Thoracic aorta (tissue), 2 donors: ENCODE results near the gene ZNF462. TPM values are rescaled to one million over a fixed set of nuclear protein-coding genes. Genes with fewer than 3 reads are reported as not detected.

ENCODE experiments used
- ATAC-seq: fragments of 150-250 bp; one replicate; pipeline ENCODE4 v1.8.0; 2017; ENCODE audit warnings: low read depth; ENCODE audit not compliant: insufficient number of reproducible peaks, low FRiP score
- DNase-seq: peaks from one replicate; pipeline ENCODE4 v3.0.0-alpha.2; 2020; ENCODE audit warnings: low spot score
- H3K27ac ChIP-seq, 2 donors: fragments of 200-600 bp; sonication (generic); 1 replicate in 1 of 2; 2 replicates in 1 of 2; pipeline ENCODE4 v1.5.1; 2016; ENCODE audit warnings: mild to moderate bottlenecking in 2 of 2, moderate library complexity in 2 of 2
- H3K27me3 ChIP-seq: fragments of 200-600 bp; sonication (generic); replicated peaks from 2 replicates; pipeline ENCODE4 v1.6.0; 2016; ENCODE audit warnings: mild to moderate bottlenecking; ENCODE audit not compliant: insufficient read depth
- H3K36me3 ChIP-seq: fragments of 200-600 bp; sonication (generic); one replicate; pipeline ENCODE4 v1.5.1; 2016
- H3K4me1 ChIP-seq, 2 donors: fragments of 200-600 bp; sonication (generic); 1 replicate in 1 of 2; 2 replicates in 1 of 2; pipeline versions ENCODE4 v1.5.1 to v1.6.0; 2016; ENCODE audit warnings: low read depth in 2 of 2, mild to moderate bottlenecking in 1 of 2; ENCODE audit not compliant: control insufficient read depth in 1 of 2
- H3K4me3 ChIP-seq: fragments of 200-600 bp; sonication (generic); 2 replicates; pipeline ENCODE4 v1.5.1; 2016; ENCODE audit warnings: mild to moderate bottlenecking
- H3K9me3 ChIP-seq: fragments of 200-600 bp; sonication (generic); 2 replicates; pipeline ENCODE4 v1.5.1; 2016
- total RNA-seq, 2 donors: library from RNA; depleted of rRNA; stranded (reverse); fragments of >200 nt; gene quantifications; one replicate each; pipeline versions ENCODE4 v1.1.0 to v1.2.3, GENCODE V29; 2016
- TF ChIP-seq, protein P1 (sequence below): fragments of 200-600 bp; sonication (generic); IDR thresholded peaks from one replicate; pipeline ENCODE4 v1.5.1; 2019; ENCODE audit warnings: antibody characterized with exemption

The ZNF462 gene
- total RNA-seq, 2 donors from 2014 or later = 9.6 to 12.3 TPM

DNA sequence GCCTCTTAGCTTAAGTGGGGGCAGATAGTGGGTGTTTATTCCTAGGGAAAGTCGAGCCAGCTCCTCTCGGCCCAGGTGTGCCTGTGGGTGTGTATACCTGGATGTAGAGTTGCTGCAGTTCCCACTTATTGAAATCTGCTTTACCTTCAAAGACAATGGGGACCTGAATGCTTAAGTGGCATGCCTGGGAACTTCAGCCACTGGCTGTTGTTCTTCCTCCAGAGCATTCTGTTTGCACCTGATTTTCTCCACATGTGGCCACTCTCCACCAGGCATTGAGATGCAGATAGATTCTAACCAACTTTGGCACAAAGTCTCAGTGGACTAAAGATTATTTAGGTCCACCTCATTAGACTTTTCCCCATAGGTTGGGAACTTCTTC lies 186.8 kb downstream of the ZNF462 start:
- Histone ChIP-seq H3K4me3 (no peak overlapping the region), H3K36me3 (no peaks in the 10 kb centered on the region), H3K27me3 (no peaks in the 10 kb centered on the region), H3K4me1 (no peaks in the 10 kb centered on the region), H3K9me3 (no peaks in the 10 kb centered on the region), H3K27ac (no peak overlapping the region)
- DNase-seq (no peak), ATAC-seq (no peak)
- TF ChIP-seq, protein P1, sequence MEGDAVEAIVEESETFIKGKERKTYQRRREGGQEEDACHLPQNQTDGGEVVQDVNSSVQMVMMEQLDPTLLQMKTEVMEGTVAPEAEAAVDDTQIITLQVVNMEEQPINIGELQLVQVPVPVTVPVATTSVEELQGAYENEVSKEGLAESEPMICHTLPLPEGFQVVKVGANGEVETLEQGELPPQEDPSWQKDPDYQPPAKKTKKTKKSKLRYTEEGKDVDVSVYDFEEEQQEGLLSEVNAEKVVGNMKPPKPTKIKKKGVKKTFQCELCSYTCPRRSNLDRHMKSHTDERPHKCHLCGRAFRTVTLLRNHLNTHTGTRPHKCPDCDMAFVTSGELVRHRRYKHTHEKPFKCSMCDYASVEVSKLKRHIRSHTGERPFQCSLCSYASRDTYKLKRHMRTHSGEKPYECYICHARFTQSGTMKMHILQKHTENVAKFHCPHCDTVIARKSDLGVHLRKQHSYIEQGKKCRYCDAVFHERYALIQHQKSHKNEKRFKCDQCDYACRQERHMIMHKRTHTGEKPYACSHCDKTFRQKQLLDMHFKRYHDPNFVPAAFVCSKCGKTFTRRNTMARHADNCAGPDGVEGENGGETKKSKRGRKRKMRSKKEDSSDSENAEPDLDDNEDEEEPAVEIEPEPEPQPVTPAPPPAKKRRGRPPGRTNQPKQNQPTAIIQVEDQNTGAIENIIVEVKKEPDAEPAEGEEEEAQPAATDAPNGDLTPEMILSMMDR = no peak

DNA sequence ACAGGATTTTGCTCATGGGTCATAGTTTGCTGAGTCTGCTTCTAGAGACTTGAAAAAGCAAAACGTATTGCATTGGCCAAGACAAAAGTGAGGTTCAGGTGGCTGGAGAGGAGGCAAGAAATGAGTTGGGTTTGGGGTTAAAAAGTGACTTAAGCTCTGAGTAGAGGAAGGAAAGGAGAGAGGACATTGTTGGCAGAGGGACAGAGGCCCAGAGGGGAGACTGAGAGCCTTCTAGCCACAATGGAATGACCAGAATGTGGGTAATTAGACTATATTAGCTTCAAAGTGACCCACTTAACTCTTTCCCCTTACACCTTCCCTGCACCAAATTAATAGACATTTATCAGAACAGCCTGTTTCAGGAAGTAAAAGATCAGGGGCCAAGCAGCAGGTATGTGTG lies 188.4 kb downstream of the ZNF462 start:
- ATAC-seq = no peak
- H3K27me3 ChIP-seq = no peaks in the 10 kb centered on the region
- TF ChIP-seq, protein P1 = no peak
- no peaks in the 10 kb centered on the region for H3K36me3 ChIP-seq
- H3K4me1 ChIP-seq = no peaks in the 10 kb centered on the region
- no peaks in the 10 kb centered on the region for H3K9me3 ChIP-seq
- H3K4me3 ChIP-seq = no peak overlapping the region
- no peak overlapping the region for H3K27ac ChIP-seq
- no peak for DNase-seq

DNA sequence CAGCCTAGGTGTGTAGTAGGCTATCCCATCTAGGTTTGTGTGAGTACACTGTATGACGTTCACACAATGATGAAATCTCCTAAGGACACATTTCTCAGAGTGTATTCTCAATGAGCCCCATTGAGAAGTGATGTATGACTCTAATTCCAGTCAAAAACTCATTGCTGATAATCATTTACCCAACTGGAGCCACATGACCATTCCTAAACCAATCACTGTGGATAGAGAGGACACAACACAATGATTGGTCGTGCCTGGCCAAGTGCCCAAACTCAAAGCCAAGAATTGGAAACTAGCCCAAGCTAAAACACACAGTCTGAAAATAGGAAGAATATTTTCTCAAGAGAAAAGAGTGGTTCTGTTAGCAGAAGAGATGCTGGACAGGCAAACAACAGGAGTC lies 191.2 kb downstream of the ZNF462 start:
- Histone ChIP-seq H3K4me3 (no peak overlapping the region), H3K27me3 (no peaks in the 10 kb centered on the region), H3K27ac (no peak overlapping the region), H3K9me3 (no peaks in the 10 kb centered on the region), H3K4me1 (no peaks in the 10 kb centered on the region), H3K36me3 (no peaks in the 10 kb centered on the region)
- ATAC-seq = no peak
- TF ChIP-seq, protein P1 = no peak
- DNase-seq = no peak

DNA sequence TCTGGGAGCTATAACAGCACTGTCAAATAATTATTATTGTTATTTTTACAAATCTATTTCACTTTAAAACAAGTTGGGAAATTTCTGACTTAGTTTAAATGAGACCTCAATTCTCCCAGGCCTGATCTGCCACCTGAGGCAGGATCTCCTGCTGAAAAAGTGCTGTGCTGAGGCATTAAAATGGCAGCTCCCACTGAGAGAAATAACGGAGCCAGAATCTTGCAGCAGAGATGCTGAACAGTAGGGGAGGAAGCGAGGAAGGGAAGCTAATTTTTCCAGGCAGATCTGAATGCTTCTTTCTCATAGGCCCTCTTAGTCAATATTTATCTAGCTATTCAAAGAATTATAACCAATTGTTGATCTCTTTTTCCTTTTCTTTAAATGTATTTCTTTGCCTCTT lies 196.3 kb downstream of the ZNF462 start:
- DNase-seq (no peak), ATAC-seq (no peak)
- no peaks in the 10 kb centered on the region for H3K9me3 ChIP-seq
- H3K4me1 ChIP-seq = no peaks in the 10 kb centered on the region
- TF ChIP-seq, protein P1 = no peak
- no peaks in the 10 kb centered on the region for H3K36me3 ChIP-seq
- H3K27me3 ChIP-seq = no peaks in the 10 kb centered on the region
- H3K27ac ChIP-seq = no peak overlapping the region
- no peak overlapping the region for H3K4me3 ChIP-seq

DNA sequence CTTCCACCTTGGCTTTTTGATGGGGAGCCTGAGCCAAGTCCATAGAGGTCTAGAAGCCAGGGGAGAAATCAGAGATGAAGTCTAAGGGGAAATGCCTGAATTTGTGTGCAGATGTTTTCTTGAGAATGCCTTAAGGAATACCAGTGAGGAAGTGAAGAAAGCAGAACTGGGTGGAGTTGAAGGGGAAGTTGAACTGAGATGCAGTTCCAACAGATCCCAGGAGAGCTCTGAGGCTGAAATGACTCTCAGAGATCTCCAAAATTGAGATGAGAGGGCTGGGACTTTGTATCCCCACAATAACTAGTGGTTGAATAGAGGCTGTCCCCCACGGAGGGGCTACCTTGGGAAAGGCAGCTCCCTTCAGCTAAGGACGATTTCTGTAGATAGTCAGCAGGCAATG lies 197.1 kb downstream of the ZNF462 start:
- Histone ChIP-seq H3K27ac (no peak overlapping the region), H3K27me3 (no peaks in the 10 kb centered on the region), H3K9me3 (no peaks in the 10 kb centered on the region), H3K4me3 (no peak overlapping the region), H3K4me1 (no peaks in the 10 kb centered on the region), H3K36me3 (no peaks in the 10 kb centered on the region)
- DNase-seq = no peak
- TF ChIP-seq, protein P1 = no peak
- no peak for ATAC-seq
